ENCODE measurements around the gene UNC5CL. TPM values are rescaled to one million over a fixed set of nuclear protein-coding genes. Genes with fewer than 3 reads are reported as not detected.

The UNC5CL gene
- total RNA-seq, 2 experiments from 2014 or later = 1.8 to 1.9 TPM

GRCh38 chr6:41062056-41062455, 23.0 kb upstream of the UNC5CL start:
- ATAC-seq (no peak), DNase-seq (no peak)
- H3K27ac Mint-ChIP-seq = no peak overlapping the region
- intact Hi-C loops (cut with DNase I, micrococcal nuclease) = no loop called here
- no peaks in the 10 kb centered on the region for H3K27me3 Mint-ChIP-seq
- peaks cover 9% of the 10 kb centered on the region for H3K4me1 Mint-ChIP-seq
- ChIA-PET POLR2A (no interaction called here), CTCF (no interaction called here)
- peaks cover 32% of the 10 kb centered on the region for H3K36me3 Mint-ChIP-seq (ENCODE audit: low read depth)
- H3K4me3 Mint-ChIP-seq = no peak overlapping the region
- no peaks in the 10 kb centered on the region for H3K9me3 Mint-ChIP-seq (ENCODE audit: low read depth)

- ATAC-seq (no peak), DNase-seq (no peak)
- Mint-ChIP-seq H3K27me3 (no peaks in the 10 kb centered on the region), H3K4me1 (peaks cover 5% of the 10 kb centered on the region), H3K36me3 (ENCODE audit: low read depth) (peaks cover 27% of the 10 kb centered on the region), H3K4me3 (no peak overlapping the region), H3K27ac (no peak overlapping the region), H3K9me3 (ENCODE audit: low read depth) (no peaks in the 10 kb centered on the region)
- intact Hi-C loops (cut with DNase I, micrococcal nuclease) = no loop called here
- CTCF ChIA-PET = no interaction called here
- POLR2A ChIA-PET = no interaction called here
Observed at GRCh38 chr6:41061196-41061726, 22.2 kb upstream of the UNC5CL start.

- POLR2A ChIA-PET = interaction anchor here (1.0 kb wide), 1 partner anchor 32 kb away, joined by 3 read pairs; no protein-coding TSS in a partner anchor
Observed at GRCh38 chr6:41059556-41059955, 20.5 kb upstream of the UNC5CL start.

GRCh38 chr6:41058783-41059181, 19.8 kb upstream of the UNC5CL start:
- ChIA-PET CTCF (interaction anchor here (1.1 kb wide), 1 partner anchor 18 kb away, joined by 3 read pairs; no protein-coding TSS in a partner anchor), POLR2A (interaction anchor here (1.0 kb wide), 1 partner anchor 31 kb away, joined by 3 read pairs; no protein-coding TSS in a partner anchor)
- peaks cover 17% of the 10 kb centered on the region for H3K36me3 Mint-ChIP-seq (ENCODE audit: low read depth)
- ATAC-seq (no peak), DNase-seq (no peak)
- peaks cover under 1% of the 10 kb centered on the region for H3K4me1 Mint-ChIP-seq
- intact Hi-C loops (cut with DNase I, micrococcal nuclease) = no loop called here
- H3K9me3 Mint-ChIP-seq (ENCODE audit: low read depth) = no peaks in the 10 kb centered on the region
- no peak overlapping the region for H3K4me3 Mint-ChIP-seq
- no peak overlapping the region for H3K27ac Mint-ChIP-seq
- H3K27me3 Mint-ChIP-seq = no peaks in the 10 kb centered on the region

More at GRCh38 chr6:41059556-41059955, 20.5 kb upstream of the UNC5CL start:
- DNase-seq (no peak), ATAC-seq (no peak)
- peaks cover 5% of the 10 kb centered on the region for H3K4me1 Mint-ChIP-seq
- H3K4me3 Mint-ChIP-seq = no peak overlapping the region
- H3K9me3 Mint-ChIP-seq (ENCODE audit: low read depth) = no peaks in the 10 kb centered on the region
- H3K36me3 Mint-ChIP-seq (ENCODE audit: low read depth) = peaks cover 25% of the 10 kb centered on the region
- no peaks in the 10 kb centered on the region for H3K27me3 Mint-ChIP-seq
- CTCF ChIA-PET = interaction anchor here (1.1 to 1.2 kb wide), 2 partner anchors 9 to 19 kb away, joined by 3 read pairs; no protein-coding TSS in a partner anchor
- H3K27ac Mint-ChIP-seq = no peak overlapping the region
- intact Hi-C loops (cut with DNase I, micrococcal nuclease) = no loop called here

GRCh38 chr6:41056768-41057490, 17.9 kb upstream of the UNC5CL start:
- intact Hi-C loops (cut with DNase I, micrococcal nuclease) = no loop called here
- Mint-ChIP-seq H3K4me1 (peaks cover 9% of the 10 kb centered on the region), H3K27me3 (no peaks in the 10 kb centered on the region), H3K9me3 (ENCODE audit: low read depth) (no peaks in the 10 kb centered on the region), H3K27ac (no peak overlapping the region), H3K4me3 (no peak overlapping the region), H3K36me3 (ENCODE audit: low read depth) (peaks cover 14% of the 10 kb centered on the region)
- POLR2A ChIA-PET = no interaction called here
- ATAC-seq (no peak), DNase-seq (no peak)
- CTCF ChIA-PET = interaction anchor here (0.6 to 3.0 kb wide), 5 partner anchors 12 to 935 kb away, joined by 3 to 17 read pairs (median 8); partner anchors contain the start of gene UNC5CL

GRCh38 chr6:41055149-41055548, 16.1 kb upstream of the UNC5CL start:
- H3K27ac Mint-ChIP-seq = no peak overlapping the region
- no peak for ATAC-seq
- no peak for DNase-seq
- intact Hi-C loops (cut with DNase I, micrococcal nuclease) = no loop called here
- H3K4me3 Mint-ChIP-seq = no peak overlapping the region
- H3K36me3 Mint-ChIP-seq (ENCODE audit: low read depth) = peaks cover 20% of the 10 kb centered on the region
- H3K9me3 Mint-ChIP-seq (ENCODE audit: low read depth) = no peaks in the 10 kb centered on the region
- ChIA-PET POLR2A (no interaction called here), CTCF (interaction anchor here (2.7 to 3.0 kb wide), 2 partner anchors 14 to 16 kb away, joined by 13 to 17 read pairs; partner anchors contain the start of gene UNC5CL)
- no peaks in the 10 kb centered on the region for H3K27me3 Mint-ChIP-seq
- peaks cover 17% of the 10 kb centered on the region for H3K4me1 Mint-ChIP-seq

GRCh38 chr6:41054511-41054910, 15.5 kb upstream of the UNC5CL start:
- intact Hi-C loops (cut with DNase I, micrococcal nuclease) = no loop called here
- ChIA-PET POLR2A (no interaction called here), CTCF (interaction anchor here (3.0 kb wide), 1 partner anchor 15 kb away, joined by 13 read pairs; the partner anchor contains the start of gene UNC5CL)
- Mint-ChIP-seq H3K4me3 (no peak overlapping the region), H3K9me3 (ENCODE audit: low read depth) (no peaks in the 10 kb centered on the region), H3K27ac (no peak overlapping the region), H3K4me1 (peaks cover 17% of the 10 kb centered on the region), H3K27me3 (no peaks in the 10 kb centered on the region), H3K36me3 (ENCODE audit: low read depth) (peaks cover 23% of the 10 kb centered on the region)
- DNase-seq (no peak), ATAC-seq (no peak)

GRCh38 chr6:41053041-41053440, 14.0 kb upstream of the UNC5CL start, which contains the start of gene APOBEC2:
Gene APOBEC2, plus strand, starts transcription at chr6:41053202. Its CDS starts 146 bp downstream, at chr6:41053348.
- ChIA-PET CTCF (interaction anchor here (0.8 to 1.7 kb wide), 3 partner anchors 13 to 25 kb away, joined by 3 to 9 read pairs (median 3); partner anchors contain the start of gene UNC5CL), POLR2A (interaction anchor here (0.6 kb wide), 1 partner anchor 143 kb away, joined by 4 read pairs; no protein-coding TSS in a partner anchor)
- Mint-ChIP-seq H3K27me3 (no peaks in the 10 kb centered on the region), H3K9me3 (ENCODE audit: low read depth) (no peaks in the 10 kb centered on the region), H3K4me3 (no peak within 1 kb of the TSS), H3K36me3 (ENCODE audit: low read depth) (peaks cover 23% of the 10 kb centered on the region), H3K4me1 (peaks cover 17% of the 10 kb centered on the region), H3K27ac (peak within 1 kb of the TSS; percentile 70)
- ATAC-seq (no peak), DNase-seq (no peak)
- intact Hi-C loops (cut with DNase I, micrococcal nuclease) = no loop called here

- ChIA-PET POLR2A (no interaction called here), CTCF (interaction anchor here (1.0 to 1.7 kb wide), 2 partner anchors 12 to 24 kb away, joined by 3 to 9 read pairs; partner anchors contain the start of gene UNC5CL)
- intact Hi-C loops (cut with DNase I, micrococcal nuclease) = no loop called here
- no peaks in the 10 kb centered on the region for H3K9me3 Mint-ChIP-seq (ENCODE audit: low read depth)
- H3K27me3 Mint-ChIP-seq = no peaks in the 10 kb centered on the region
- ATAC-seq (peak; percentile 60), DNase-seq (no peak)
- H3K4me3 Mint-ChIP-seq = no peak overlapping the region
- H3K27ac Mint-ChIP-seq = peak overlapping the region; percentile 70
- peaks cover 17% of the 10 kb centered on the region for H3K4me1 Mint-ChIP-seq
- peaks cover 21% of the 10 kb centered on the region for H3K36me3 Mint-ChIP-seq (ENCODE audit: low read depth)
Observed at GRCh38 chr6:41051873-41052272, 12.9 kb upstream of the UNC5CL start.

- CTCF ChIA-PET = no interaction called here
- Mint-ChIP-seq H3K4me3 (no peak overlapping the region), H3K27me3 (no peaks in the 10 kb centered on the region), H3K4me1 (peaks cover 17% of the 10 kb centered on the region), H3K9me3 (ENCODE audit: low read depth) (no peaks in the 10 kb centered on the region), H3K27ac (no peak overlapping the region), H3K36me3 (ENCODE audit: low read depth) (peaks cover 13% of the 10 kb centered on the region)
- no peak for ATAC-seq
- POLR2A ChIA-PET = no interaction called here
- DNase-seq = no peak
- intact Hi-C loops (cut with DNase I, micrococcal nuclease) = no loop called here
Observed at GRCh38 chr6:41050536-41050935, 11.5 kb upstream of the UNC5CL start.

- Mint-ChIP-seq H3K9me3 (ENCODE audit: low read depth) (no peaks in the 10 kb centered on the region), H3K4me3 (no peak overlapping the region), H3K36me3 (ENCODE audit: low read depth) (peaks cover 13% of the 10 kb centered on the region), H3K27ac (no peak overlapping the region), H3K27me3 (no peaks in the 10 kb centered on the region), H3K4me1 (peaks cover 17% of the 10 kb centered on the region)
- ChIA-PET POLR2A (no interaction called here), CTCF (interaction anchor here (1.6 to 1.9 kb wide), 2 partner anchors 10 to 18 kb away, joined by 5 to 9 read pairs; partner anchors contain the start of gene UNC5CL)
- DNase-seq (no peak), ATAC-seq (no peak)
- intact Hi-C loops (cut with DNase I, micrococcal nuclease) = no loop called here
Observed at GRCh38 chr6:41049955-41050354, 10.9 kb upstream of the UNC5CL start.

Data from activated CD4-positive, alpha-beta T cell treated with anti-CD3 and anti-CD28 coated beads for 36 hours (primary cell).